ENCODE measurements around the gene CCDC97.

Gene CCDC97

DNA sequence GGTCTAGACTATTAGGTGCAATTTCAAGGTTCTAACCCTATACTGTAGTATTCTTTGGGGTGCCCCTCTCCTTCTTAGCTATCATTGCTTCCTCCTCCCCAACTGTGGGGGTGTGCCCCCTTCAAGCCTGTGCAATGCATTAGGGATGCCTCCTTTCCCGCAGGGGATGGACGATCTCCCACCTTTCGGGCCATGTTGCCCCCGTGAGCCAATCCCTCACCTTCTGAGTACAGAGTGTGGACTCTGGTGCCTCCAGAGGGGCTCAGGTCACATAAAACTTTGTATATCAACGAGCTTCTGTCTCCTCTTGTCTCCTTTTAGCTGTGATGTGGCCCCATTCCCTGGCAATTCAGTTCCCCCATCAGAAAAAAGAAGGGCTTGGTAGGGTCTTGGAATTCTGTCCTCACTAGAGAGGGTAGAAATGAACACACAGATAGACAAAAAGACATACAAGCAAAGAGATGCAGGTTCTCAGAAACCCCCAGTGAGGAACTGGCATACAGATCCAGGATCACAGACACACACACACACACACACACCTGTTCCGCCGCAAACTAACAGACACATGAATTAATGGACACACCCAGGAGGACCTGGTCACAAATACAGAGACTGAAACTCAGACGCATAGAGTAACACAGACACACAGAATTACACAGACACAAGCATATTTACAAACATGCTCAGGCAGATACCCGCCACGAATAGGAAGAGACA is 48.3 kb upstream of the CCDC97 start:
- POLR2A ChIA-PET, result interaction anchor here (1.0 to 3.5 kb wide), 6 partner anchors 9 to 58 kb away, joined by 3 to 64 read pairs (median 10); no protein-coding TSS in a partner anchor

DNA sequence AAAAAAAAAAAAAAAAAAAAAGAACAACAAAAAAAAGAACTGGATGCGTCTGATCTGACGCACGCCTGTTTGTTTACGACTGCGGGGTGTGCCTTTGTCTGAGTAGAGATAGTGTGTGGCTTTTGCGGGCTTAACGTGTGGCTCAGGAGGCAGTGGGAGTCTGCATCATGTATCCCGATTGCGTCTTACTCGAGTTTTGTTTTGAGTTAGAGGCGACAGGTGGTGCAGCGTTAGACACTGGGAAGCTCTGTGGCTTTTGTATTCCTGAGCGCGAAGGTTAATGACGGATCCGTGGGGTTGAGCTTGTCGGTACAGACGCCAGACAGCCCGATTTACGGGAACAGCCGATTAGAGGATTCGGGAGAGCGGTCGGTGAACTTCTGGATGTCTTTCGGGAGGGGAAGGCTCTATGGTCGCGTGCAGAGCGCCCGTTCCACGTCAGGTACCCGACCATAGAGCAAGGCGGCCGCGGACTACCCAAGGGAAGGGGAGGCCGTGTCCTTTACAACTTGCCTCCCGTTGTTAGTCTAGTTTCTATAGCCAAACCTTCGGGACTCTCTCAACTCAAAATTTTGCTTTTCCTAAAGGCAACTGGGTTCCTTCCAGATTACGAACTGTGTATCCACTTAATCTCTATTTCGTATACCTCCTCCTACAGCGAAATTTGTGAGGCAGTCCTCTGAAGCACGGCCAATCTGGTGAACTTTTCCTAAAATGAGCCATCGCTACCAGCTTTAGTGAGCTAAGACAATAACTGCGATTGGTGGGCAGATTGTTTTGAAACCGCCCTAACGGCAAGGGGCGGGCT is 46.7 kb upstream of the CCDC97 start:
- H3K36me3 ChIP-seq (ENCODE audit: control insufficient read depth in 2 of 2, insufficient read depth in 1 of 2, low read length in 2 of 2), result peaks cover 20 to 22% of the 10 kb centered on the region in 2 experiments
- H3K27ac ChIP-seq (ENCODE audit: extremely low read depth, low read depth, low read length), result peak overlapping the region; percentile 84
- H3K9me3 ChIP-seq (ENCODE audit: control insufficient read depth, insufficient read depth, low read depth, low read length), result no peaks in the 10 kb centered on the region
- CTCF ChIA-PET, result interaction anchor here (0.6 to 8.4 kb wide), 23 partner anchors 8 to 820 kb away, joined by 3 to 184 read pairs (median 4); partner anchors contain the start of gene CYP2S1
- H3K4me1 ChIP-seq (ENCODE audit: control insufficient read depth, insufficient read depth, low read length), result peaks cover 14% of the 10 kb centered on the region
- H3K4me3 ChIP-seq (ENCODE audit: low read depth, low read length), result peak overlapping the region; percentile 59
- POLR2A ChIA-PET, result interaction anchor here (0.5 to 3.5 kb wide), 49 partner anchors 8 to 1783 kb away, joined by 3 to 64 read pairs (median 5); partner anchors contain the start of genes ACTMAP, AXL, B9D2 and CCDC97
- TF ChIP-seq ZNF324 (tag by site-specific recombination; IDR thresholded peaks at IDR 0.05) (0 out of 2 replicates have a peak, but pooled peaks have one; percentile 12), ZNF24 (tag by site-specific recombination; IDR thresholded peaks at IDR 0.05) (0 out of 2 replicates have a peak, but pooled peaks have one; percentile 22), ZNF311 (tag by site-specific recombination; IDR thresholded peaks at IDR 0.05; ENCODE audit: borderline replicate concordance) (no peak), PRDM1 (tag by site-specific recombination; IDR thresholded peaks at IDR 0.05) (peak; percentile 32), ZNF747 (tag by site-specific recombination; IDR thresholded peaks at IDR 0.05) (no peak), ZNF677 (tag by site-specific recombination; IDR thresholded peaks at IDR 0.05) (no peak), ZBTB1 (tag by site-specific recombination; IDR thresholded peaks at IDR 0.05) (no peak)
- TF ChIP-seq, protein P1, sequence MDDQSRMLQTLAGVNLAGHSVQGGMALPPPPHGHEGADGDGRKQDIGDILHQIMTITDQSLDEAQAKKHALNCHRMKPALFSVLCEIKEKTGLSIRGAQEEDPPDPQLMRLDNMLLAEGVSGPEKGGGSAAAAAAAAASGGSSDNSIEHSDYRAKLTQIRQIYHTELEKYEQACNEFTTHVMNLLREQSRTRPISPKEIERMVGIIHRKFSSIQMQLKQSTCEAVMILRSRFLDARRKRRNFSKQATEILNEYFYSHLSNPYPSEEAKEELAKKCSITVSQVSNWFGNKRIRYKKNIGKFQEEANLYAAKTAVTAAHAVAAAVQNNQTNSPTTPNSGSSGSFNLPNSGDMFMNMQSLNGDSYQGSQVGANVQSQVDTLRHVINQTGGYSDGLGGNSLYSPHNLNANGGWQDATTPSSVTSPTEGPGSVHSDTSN (CRISPR knock-in tag; IDR thresholded peaks at IDR 0.05), result no peak
- TF ChIP-seq, protein P2, sequence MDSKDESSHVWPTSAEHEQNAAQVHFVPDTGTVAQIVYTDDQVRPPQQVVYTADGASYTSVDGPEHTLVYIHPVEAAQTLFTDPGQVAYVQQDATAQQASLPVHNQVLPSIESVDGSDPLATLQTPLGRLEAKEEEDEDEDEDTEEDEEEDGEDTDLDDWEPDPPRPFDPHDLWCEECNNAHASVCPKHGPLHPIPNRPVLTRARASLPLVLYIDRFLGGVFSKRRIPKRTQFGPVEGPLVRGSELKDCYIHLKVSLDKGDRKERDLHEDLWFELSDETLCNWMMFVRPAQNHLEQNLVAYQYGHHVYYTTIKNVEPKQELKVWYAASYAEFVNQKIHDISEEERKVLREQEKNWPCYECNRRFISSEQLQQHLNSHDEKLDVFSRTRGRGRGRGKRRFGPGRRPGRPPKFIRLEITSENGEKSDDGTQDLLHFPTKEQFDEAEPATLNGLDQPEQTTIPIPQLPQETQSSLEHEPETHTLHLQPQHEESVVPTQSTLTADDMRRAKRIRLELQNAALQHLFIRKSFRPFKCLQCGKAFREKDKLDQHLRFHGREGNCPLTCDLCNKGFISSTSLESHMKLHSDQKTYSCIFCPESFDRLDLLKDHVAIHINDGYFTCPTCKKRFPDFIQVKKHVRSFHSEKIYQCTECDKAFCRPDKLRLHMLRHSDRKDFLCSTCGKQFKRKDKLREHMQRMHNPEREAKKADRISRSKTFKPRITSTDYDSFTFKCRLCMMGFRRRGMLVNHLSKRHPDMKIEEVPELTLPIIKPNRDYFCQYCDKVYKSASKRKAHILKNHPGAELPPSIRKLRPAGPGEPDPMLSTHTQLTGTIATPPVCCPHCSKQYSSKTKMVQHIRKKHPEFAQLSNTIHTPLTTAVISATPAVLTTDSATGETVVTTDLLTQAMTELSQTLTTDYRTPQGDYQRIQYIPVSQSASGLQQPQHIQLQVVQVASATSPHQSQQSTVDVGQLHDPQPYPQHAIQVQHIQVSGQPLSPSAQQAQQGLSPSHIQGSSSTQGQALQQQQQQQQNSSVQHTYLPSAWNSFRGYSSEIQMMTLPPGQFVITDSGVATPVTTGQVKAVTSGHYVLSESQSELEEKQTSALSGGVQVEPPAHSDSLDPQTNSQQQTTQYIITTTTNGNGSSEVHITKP (tag by site-specific recombination; IDR thresholded peaks at IDR 0.05), result peak; percentile 100

More for the DNA sequence above, 48.3 kb upstream of the CCDC97 start:
- Histone ChIP-seq H3K27ac (ENCODE audit: extremely low read depth, low read depth, low read length) (no peak overlapping the region; the same call in 1 of the 2 replicates), H3K4me3 (ENCODE audit: low read depth, low read length) (peak overlapping the region; percentile 33), H3K4me1 (ENCODE audit: control insufficient read depth, insufficient read depth, low read length) (peaks cover 4% of the 10 kb centered on the region), H3K9me3 (ENCODE audit: control insufficient read depth, insufficient read depth, low read depth, low read length) (no peaks in the 10 kb centered on the region), H3K36me3 (ENCODE audit: control insufficient read depth in 2 of 2, insufficient read depth in 1 of 2, low read length in 2 of 2) (peaks cover 4 to 6% of the 10 kb centered on the region in 2 experiments; a peak in 2 of 3 replicates)
- TF ChIP-seq ZNF274 (IDR thresholded peaks at IDR 0.05; ENCODE audit: low read length) (no peak), ZNF274 (tag by site-specific recombination; IDR thresholded peaks at IDR 0.05; ENCODE audit: borderline replicate concordance) (peak; percentile 23; the same call in 1 of the 2 replicates), ZNF239 (tag by site-specific recombination; IDR thresholded peaks at IDR 0.05) (peak; percentile 49; the same call in 1 of the 2 replicates), SCRT1 (tag by site-specific recombination; IDR thresholded peaks at IDR 0.05; ENCODE audit: borderline replicate concordance) (peak; percentile 54; the same call in 1 of the 2 replicates), ZNF777 (tag by site-specific recombination; IDR thresholded peaks at IDR 0.05; ENCODE audit: borderline replicate concordance) (peak; percentile 85), ZNF530 (tag by site-specific recombination; IDR thresholded peaks at IDR 0.05; ENCODE audit: low read depth) (no peak)
- TF ChIP-seq, protein P3, sequence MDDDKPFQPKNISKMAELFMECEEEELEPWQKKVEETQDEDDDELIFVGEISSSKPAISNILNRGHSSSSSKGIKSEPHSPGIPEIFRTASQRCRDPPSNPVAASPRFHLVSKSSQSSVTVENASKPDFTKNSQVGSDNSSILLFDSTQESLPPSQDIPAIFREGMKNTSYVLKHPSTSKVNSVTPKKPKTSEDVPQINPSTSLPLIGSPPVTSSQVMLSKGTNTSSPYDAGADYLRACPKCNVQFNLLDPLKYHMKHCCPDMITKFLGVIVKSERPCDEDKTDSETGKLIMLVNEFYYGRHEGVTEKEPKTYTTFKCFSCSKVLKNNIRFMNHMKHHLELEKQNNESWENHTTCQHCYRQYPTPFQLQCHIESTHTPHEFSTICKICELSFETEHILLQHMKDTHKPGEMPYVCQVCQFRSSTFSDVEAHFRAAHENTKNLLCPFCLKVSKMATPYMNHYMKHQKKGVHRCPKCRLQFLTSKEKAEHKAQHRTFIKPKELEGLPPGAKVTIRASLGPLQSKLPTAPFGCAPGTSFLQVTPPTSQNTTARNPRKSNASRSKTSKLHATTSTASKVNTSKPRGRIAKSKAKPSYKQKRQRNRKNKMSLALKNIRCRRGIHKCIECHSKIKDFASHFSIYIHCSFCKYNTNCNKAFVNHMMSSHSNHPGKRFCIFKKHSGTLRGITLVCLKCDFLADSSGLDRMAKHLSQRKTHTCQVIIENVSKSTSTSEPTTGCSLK (tag by site-specific recombination; IDR thresholded peaks at IDR 0.05), result 0 out of 2 replicates have a peak, but pooled peaks have one; percentile 85
- TF ChIP-seq, protein P4, sequence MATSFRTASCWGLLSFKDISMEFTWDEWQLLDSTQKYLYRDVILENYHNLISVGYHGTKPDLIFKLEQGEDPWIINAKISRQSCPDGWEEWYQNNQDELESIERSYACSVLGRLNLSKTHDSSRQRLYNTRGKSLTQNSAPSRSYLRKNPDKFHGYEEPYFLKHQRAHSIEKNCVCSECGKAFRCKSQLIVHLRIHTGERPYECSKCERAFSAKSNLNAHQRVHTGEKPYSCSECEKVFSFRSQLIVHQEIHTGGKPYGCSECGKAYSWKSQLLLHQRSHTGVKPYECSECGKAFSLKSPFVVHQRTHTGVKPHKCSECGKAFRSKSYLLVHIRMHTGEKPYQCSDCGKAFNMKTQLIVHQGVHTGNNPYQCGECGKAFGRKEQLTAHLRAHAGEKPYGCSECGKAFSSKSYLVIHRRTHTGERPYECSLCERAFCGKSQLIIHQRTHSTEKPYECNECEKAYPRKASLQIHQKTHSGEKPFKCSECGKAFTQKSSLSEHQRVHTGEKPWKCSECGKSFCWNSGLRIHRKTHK (tag by site-specific recombination; IDR thresholded peaks at IDR 0.05), result no peak
- TF ChIP-seq, protein P5, sequence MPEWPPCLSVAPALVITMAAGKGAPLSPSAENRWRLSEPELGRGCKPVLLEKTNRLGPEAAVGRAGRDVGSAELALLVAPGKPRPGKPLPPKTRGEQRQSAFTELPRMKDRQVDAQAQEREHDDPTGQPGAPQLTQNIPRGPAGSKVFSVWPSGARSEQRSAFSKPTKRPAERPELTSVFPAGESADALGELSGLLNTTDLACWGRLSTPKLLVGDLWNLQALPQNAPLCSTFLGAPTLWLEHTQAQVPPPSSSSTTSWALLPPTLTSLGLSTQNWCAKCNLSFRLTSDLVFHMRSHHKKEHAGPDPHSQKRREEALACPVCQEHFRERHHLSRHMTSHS (tag by site-specific recombination; IDR thresholded peaks at IDR 0.05), result peak; percentile 48; the same call in 1 of the 2 replicates
- TF ChIP-seq, protein P6, sequence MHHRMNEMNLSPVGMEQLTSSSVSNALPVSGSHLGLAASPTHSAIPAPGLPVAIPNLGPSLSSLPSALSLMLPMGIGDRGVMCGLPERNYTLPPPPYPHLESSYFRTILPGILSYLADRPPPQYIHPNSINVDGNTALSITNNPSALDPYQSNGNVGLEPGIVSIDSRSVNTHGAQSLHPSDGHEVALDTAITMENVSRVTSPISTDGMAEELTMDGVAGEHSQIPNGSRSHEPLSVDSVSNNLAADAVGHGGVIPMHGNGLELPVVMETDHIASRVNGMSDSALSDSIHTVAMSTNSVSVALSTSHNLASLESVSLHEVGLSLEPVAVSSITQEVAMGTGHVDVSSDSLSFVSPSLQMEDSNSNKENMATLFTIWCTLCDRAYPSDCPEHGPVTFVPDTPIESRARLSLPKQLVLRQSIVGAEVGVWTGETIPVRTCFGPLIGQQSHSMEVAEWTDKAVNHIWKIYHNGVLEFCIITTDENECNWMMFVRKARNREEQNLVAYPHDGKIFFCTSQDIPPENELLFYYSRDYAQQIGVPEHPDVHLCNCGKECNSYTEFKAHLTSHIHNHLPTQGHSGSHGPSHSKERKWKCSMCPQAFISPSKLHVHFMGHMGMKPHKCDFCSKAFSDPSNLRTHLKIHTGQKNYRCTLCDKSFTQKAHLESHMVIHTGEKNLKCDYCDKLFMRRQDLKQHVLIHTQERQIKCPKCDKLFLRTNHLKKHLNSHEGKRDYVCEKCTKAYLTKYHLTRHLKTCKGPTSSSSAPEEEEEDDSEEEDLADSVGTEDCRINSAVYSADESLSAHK (tag by site-specific recombination; IDR thresholded peaks at IDR 0.05), result 0 out of 2 replicates have a peak, but pooled peaks have one; percentile 6
- CTCF ChIA-PET, result interaction anchor here (0.6 to 8.4 kb wide), 14 partner anchors 10 to 1068 kb away, joined by 3 to 184 read pairs (median 4); no protein-coding TSS in a partner anchor
